Sigmoid colon (tissue), 7 donors: Measurements from ENCODE around the gene E2F8. TPM values are rescaled to one million over a fixed set of nuclear protein-coding genes. Genes with fewer than 3 reads are reported as not detected.

Source experiments
- DNase-seq: peaks from one replicate; pipeline ENCODE4 v3.0.0-alpha.2; 2019
- H3K27ac ChIP-seq, 4 donors: fragments of 200-600 bp; sonication (generic); one replicate each; pipeline ENCODE4 v1.5.1; 2016 to 2019; ENCODE audit warnings: mild to moderate bottlenecking in 1 of 4
- H3K27me3 ChIP-seq, 3 donors: fragments of 200-600 bp; sonication (generic); one replicate each; pipeline ENCODE4 v1.5.1; 2019; ENCODE audit warnings: mild to moderate bottlenecking in 1 of 3
- H3K36me3 ChIP-seq, 4 donors: fragments of 200-600 bp; sonication (generic); one replicate each; pipeline ENCODE4 v1.5.1; 2016 to 2019
- H3K4me1 ChIP-seq, 4 donors: fragments of 200-600 bp; sonication (generic); one replicate each; pipeline ENCODE4 v1.5.1; 2017 to 2019
- H3K4me3 ChIP-seq, 4 donors: fragments of 200-600 bp; sonication (generic); one replicate each; pipeline ENCODE4 v1.5.1; 2017 to 2019; ENCODE audit warnings: mild to moderate bottlenecking in 2 of 4, moderate library complexity in 1 of 4
- H3K9me3 ChIP-seq, 4 donors: fragments of 200-600 bp in 3 of 4; sonication (generic) in 3 of 4; one replicate each; pipeline versions ENCODE4 v1.5.1 to v1.6.1; 2013 to 2019
- CTCF ChIP-seq, 4 experiments: fragments of 450-650 bp in 3 of 4; fragments of 200-600 bp in 1 of 4; IDR thresholded peaks; one replicate each; pipeline ENCODE4 v1.5.1; 2016 to 2019; ENCODE audit warnings: antibody characterized with exemption in 4 of 4, mild to moderate bottlenecking in 3 of 4, moderate library complexity in 2 of 4
- EP300 ChIP-seq, 4 donors: sonication (generic); formaldehyde crosslinking; IDR thresholded peaks; one replicate each; pipeline ENCODE4 v1.6.1; 2017; ENCODE audit warnings: antibody characterized with exemption in 4 of 4
- POLR2A ChIP-seq, 2 donors: fragments of 450-650 bp; IDR thresholded peaks; one replicate each; pipeline ENCODE4 v1.6.1; 2016; ENCODE audit warnings: antibody characterized with exemption in 2 of 2, mild to moderate bottlenecking in 2 of 2, moderate library complexity in 2 of 2
- POLR2AphosphoS5 ChIP-seq, 4 donors: sonication (generic); formaldehyde crosslinking; IDR thresholded peaks; one replicate each; pipeline ENCODE4 v1.6.1; 2017; ENCODE audit warnings: antibody characterized with exemption in 4 of 4
- WGBS, 2 donors: extraction: QIAGEN DNeasy Blood & Tissue Kit; methylation state at CpG; one replicate each; pipeline ENCODE4 v1.1.7; 2013; 5-methylcytosine and 5-hydroxymethylcytosine counted together
- intact Hi-C: fragments of 100-400 bp; cut with DNase I; formaldehyde crosslinking; loops from one replicate; pipeline ENCODE4 v1.15.1; 2023
- polyA plus RNA-seq, 3 donors: library from polyadenylated mRNA; stranded (reverse); fragments of 200-250 nt; gene quantifications; one replicate each; pipeline ENCODE4 v1.2.3, GENCODE V29; 2013
- total RNA-seq, 4 donors: library from RNA; depleted of rRNA; stranded (reverse); fragments of >200 nt; gene quantifications; one replicate each; pipeline ENCODE4 v1.1.0, GENCODE V29; 2016
- donor health status: healthy with polysubstance abuse.
- donor health status: Bipolar disorder and iron deficiency.
- donor health status: healthy.

Gene E2F8
- total and polyA plus RNA-seq, 7 donors, result 0.16 to 4.0 (median 1.0) TPM; not detected in 1

- Histone ChIP-seq H3K4me3 (no peak within 1 kb of the TSS), H3K36me3 (no peaks in the 10 kb centered on the region), H3K9me3 (no peaks in the 10 kb centered on the region), H3K27ac (no peak within 1 kb of the TSS), H3K27me3 (no peaks in the 10 kb centered on the region), H3K4me1 (no peaks in the 10 kb centered on the region)
- intact Hi-C loops, result no loop called here
- WGBS, 2 donors, result 86 to 90% methylated on average over 7 of the region's 7 CpGs
- TF ChIP-seq EP300 (IDR thresholded peaks at IDR 0.05) (no peak), POLR2AphosphoS5 (IDR thresholded peaks at IDR 0.05) (no peak), CTCF (IDR thresholded peaks at IDR 0.05) (no peak), POLR2A (IDR thresholded peaks at IDR 0.05) (no peak)
- DNase-seq, result no peak
These were observed 38.8 kb downstream of the E2F8 start, which contains the start of gene CSRP3 for GRCh38 chr11:19201737-19202605. CSRP3 (minus strand) TSS chr11:19201983; CDS start chr11:19192448, 9,535 bp downstream.

GRCh38 chr11:19200410-19201201 is 40.1 kb downstream of the E2F8 start:
- 9 to 30% methylated on average over 6 of the region's 6 CpGs for WGBS, 2 donors
- Histone ChIP-seq H3K27me3 (no peaks in the 10 kb centered on the region), H3K9me3 (no peaks in the 10 kb centered on the region), H3K4me3 (no peak overlapping the region), H3K4me1 (no peaks in the 10 kb centered on the region), H3K27ac (no peak overlapping the region), H3K36me3 (no peaks in the 10 kb centered on the region)
- DNase-seq, result no peak
- intact Hi-C loops, result no loop called here
- TF ChIP-seq EP300 (IDR thresholded peaks at IDR 0.05) (no peak), POLR2A (IDR thresholded peaks at IDR 0.05) (no peak), POLR2AphosphoS5 (IDR thresholded peaks at IDR 0.05) (no peak), CTCF (IDR thresholded peaks at IDR 0.05) (no peak)

- intact Hi-C loops, result no loop called here
- Histone ChIP-seq H3K4me3 (no peak overlapping the region), H3K9me3 (no peaks in the 10 kb centered on the region), H3K27ac (no peak overlapping the region), H3K36me3 (no peaks in the 10 kb centered on the region), H3K4me1 (no peaks in the 10 kb centered on the region), H3K27me3 (no peaks in the 10 kb centered on the region)
- TF ChIP-seq POLR2A (IDR thresholded peaks at IDR 0.05) (no peak), POLR2AphosphoS5 (IDR thresholded peaks at IDR 0.05) (no peak), EP300 (IDR thresholded peaks at IDR 0.05) (no peak), CTCF (IDR thresholded peaks at IDR 0.05) (no peak)
- 1 to 6% methylated on average over 3 of the region's 3 CpGs for WGBS, 2 donors
- no peak for DNase-seq
These were observed 41.0 kb downstream of the E2F8 start for GRCh38 chr11:19199771-19200170.

- TF ChIP-seq EP300 (IDR thresholded peaks at IDR 0.05) (no peak), POLR2A (IDR thresholded peaks at IDR 0.05) (no peak), CTCF (IDR thresholded peaks at IDR 0.05) (no peak), POLR2AphosphoS5 (IDR thresholded peaks at IDR 0.05) (no peak)
- Histone ChIP-seq H3K4me1 (no peaks in the 10 kb centered on the region), H3K4me3 (no peak overlapping the region), H3K36me3 (no peaks in the 10 kb centered on the region), H3K9me3 (no peaks in the 10 kb centered on the region), H3K27ac (no peak overlapping the region), H3K27me3 (no peaks in the 10 kb centered on the region)
- WGBS, 2 donors, result 88 to 90% methylated on average over 7 of the region's 7 CpGs
- intact Hi-C loops, result no loop called here
- DNase-seq, result no peak
These were observed 41.7 kb downstream of the E2F8 start for GRCh38 chr11:19199048-19199447.
